ENCODE results near the gene PSG6. TPM values are rescaled to one million over a fixed set of nuclear protein-coding genes. Genes with fewer than 3 reads are reported as not detected.
"Not testable (repeated sequence)": the region's sequence is repeated elsewhere in the genome, so short reads cannot be mapped to it uniquely, and the experiment has no call there.

Gene PSG6
- total RNA-seq, 4 donors from 2014 or later = not detected

DNA sequence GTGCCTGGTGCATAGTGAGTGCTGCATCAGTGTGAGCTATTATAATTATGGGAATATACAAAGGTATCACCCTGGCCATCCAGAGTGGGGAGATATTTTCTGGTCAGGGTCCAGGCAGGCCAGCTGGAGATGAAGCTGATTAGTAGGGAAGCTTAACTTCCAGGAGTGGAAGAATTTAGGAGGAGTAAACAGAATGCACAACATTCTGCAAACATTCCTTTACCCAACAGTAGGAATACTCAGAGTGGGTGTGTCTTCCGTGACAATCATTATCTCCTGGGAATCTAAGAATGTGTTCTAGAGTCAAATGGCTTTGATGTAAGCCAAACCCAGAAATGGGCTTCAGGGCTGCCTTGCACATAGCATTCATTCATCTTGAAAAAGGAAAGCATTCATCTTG, 19.0 kb downstream of the PSG6 start:
- WGBS, 2 donors = 67 to 70% methylated on average over 1 of the region's 1 CpG

GRCh38 chr19:42897729-42898128, 20.0 kb downstream of the PSG6 start:
- H3K4me3 ChIP-seq (replicated peaks in 1 of 3); H3K27ac ChIP-seq; intact Hi-C loops (cut with DNase I); H3K4me1 ChIP-seq; H3K9me3 ChIP-seq; H3K36me3 ChIP-seq; H3K27me3 ChIP-seq; DNase-seq: not testable (repeated sequence)
- 17 to 30% methylated on average over 1 of the region's 1 CpG for WGBS, 2 donors

More for the DNA sequence above, 19.0 kb downstream of the PSG6 start:
- H3K27ac ChIP-seq; H3K4me3 ChIP-seq (replicated peaks in 1 of 3); H3K9me3 ChIP-seq; H3K36me3 ChIP-seq; H3K27me3 ChIP-seq; DNase-seq; H3K4me1 ChIP-seq; intact Hi-C loops (cut with DNase I): not testable (repeated sequence)

GRCh38 chr19:42890446-42890845, 27.2 kb downstream of the PSG6 start:
- H3K27ac ChIP-seq; H3K27me3 ChIP-seq; H3K4me1 ChIP-seq; H3K4me3 ChIP-seq (replicated peaks in 1 of 3); intact Hi-C loops (cut with DNase I); DNase-seq; H3K36me3 ChIP-seq; H3K9me3 ChIP-seq: not testable (repeated sequence)
- 79 to 89% methylated on average over 7 of the region's 7 CpGs for WGBS, 2 donors

DNA sequence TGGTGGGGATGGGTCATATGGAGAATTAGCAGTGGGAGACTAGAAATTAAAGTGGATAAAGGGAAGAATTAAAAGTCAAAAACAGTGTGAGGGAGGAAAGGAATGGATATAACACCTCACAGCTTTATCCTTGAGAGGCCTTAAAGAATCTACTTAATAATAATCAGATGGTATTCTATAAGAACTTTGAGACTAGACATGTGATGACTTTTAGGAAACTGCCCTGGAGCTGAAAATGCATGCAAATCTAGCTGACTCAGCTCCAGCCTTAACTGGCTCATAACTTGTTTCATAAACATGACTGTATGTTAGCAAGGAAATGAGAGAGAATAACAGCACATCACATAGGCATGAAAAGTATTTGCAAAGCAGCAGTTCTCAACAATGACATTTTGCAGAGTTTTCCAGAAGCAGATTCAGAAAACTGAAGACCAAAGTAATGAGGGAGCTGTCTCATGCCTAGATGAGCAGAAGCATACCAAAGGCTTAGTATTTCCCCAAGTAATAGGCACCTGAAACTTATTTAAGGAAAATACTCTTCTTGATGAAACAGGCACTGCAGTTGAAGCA, 29.7 kb downstream of the PSG6 start:
- H3K4me3 ChIP-seq (replicated peaks in 1 of 3); H3K27ac ChIP-seq; intact Hi-C loops (cut with DNase I); H3K4me1 ChIP-seq; H3K9me3 ChIP-seq; DNase-seq; H3K36me3 ChIP-seq; H3K27me3 ChIP-seq: not testable (repeated sequence)

DNA sequence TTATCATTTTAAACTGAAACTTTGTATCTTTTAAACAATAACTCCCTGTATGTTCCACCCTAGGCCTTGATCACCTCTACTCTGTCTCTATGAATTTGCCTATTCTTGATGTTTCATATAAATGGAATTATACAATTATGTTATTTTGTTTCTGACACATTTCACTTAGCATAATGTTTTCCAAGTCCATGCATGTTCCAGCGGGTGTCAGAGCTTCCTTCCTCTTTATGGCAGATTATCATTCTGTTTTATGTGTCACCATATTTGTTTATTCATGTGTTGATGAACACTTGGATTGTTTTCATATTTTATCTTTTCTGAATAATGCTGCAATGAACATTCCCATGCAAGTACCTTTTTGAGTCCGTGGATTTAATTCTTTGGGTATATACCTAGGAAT, 35.0 kb downstream of the PSG6 start:
- H3K27me3 ChIP-seq; intact Hi-C loops (cut with DNase I): not testable (repeated sequence)

GRCh38 chr19:42882010-42882409, 35.7 kb downstream of the PSG6 start:
- H3K9me3 ChIP-seq; H3K36me3 ChIP-seq; H3K27me3 ChIP-seq; DNase-seq; intact Hi-C loops (cut with DNase I); H3K4me1 ChIP-seq; H3K4me3 ChIP-seq (replicated peaks in 1 of 3); H3K27ac ChIP-seq: not testable (repeated sequence)
- 51 to 71% methylated on average over 5 of the region's 5 CpGs for WGBS, 2 donors

More for the DNA sequence above, 35.0 kb downstream of the PSG6 start:
- H3K36me3 ChIP-seq; H3K4me3 ChIP-seq (replicated peaks in 1 of 3); H3K9me3 ChIP-seq; DNase-seq; H3K4me1 ChIP-seq; H3K27ac ChIP-seq: not testable (repeated sequence)
- 77 to 86% methylated on average over 2 of the region's 2 CpGs for WGBS, 2 donors

GRCh38 chr19:42881279-42881678, 36.4 kb downstream of the PSG6 start:
- H3K27ac ChIP-seq; H3K27me3 ChIP-seq; DNase-seq; H3K4me1 ChIP-seq; H3K4me3 ChIP-seq (replicated peaks in 1 of 3); H3K9me3 ChIP-seq; intact Hi-C loops (cut with DNase I); H3K36me3 ChIP-seq: not testable (repeated sequence)
- peak in 1 of 6 experiments; percentile 26 for TF ChIP-seq CTCF (IDR thresholded peaks at IDR 0.05)
- WGBS, 2 donors = 62 to 76% methylated on average over 8 of the region's 8 CpGs

DNA sequence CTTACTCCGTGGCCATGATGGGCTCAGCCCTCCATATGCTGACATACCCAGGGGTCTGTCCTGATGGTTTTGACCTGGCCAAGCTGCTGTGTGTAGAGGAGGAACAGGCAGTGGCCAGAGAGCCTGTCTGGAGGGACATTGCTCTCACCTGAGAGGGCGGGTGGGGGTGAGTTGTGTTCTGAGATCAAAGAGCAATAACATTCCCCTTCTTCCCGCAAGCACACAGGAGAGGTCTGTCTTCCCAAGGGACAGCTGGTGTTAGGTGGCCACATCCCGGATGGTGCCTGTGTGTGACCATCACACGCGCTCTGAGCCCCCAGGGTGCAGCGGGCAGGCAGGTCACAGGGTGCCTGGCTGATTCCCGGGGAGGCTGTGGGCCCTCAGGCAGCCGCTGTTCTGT, 37.1 kb downstream of the PSG6 start:
- H3K9me3 ChIP-seq; H3K36me3 ChIP-seq; H3K27me3 ChIP-seq; H3K4me1 ChIP-seq; H3K4me3 ChIP-seq (replicated peaks in 1 of 3); intact Hi-C loops (cut with DNase I); DNase-seq; H3K27ac ChIP-seq: not testable (repeated sequence)
- 87 to 93% methylated on average over 7 to 9 of the region's 9 CpGs for WGBS, 2 donors

GRCh38 chr19:42879613-42880012, 38.1 kb downstream of the PSG6 start, which contains the start of gene PSG1:
Gene PSG1 (minus strand): TSS chr19:42879713. CDS start chr19:42879581, 132 bp downstream.
- no peaks in the 10 kb centered on the region for H3K36me3 ChIP-seq
- no peaks in the 10 kb centered on the region for H3K27me3 ChIP-seq
- H3K4me1 ChIP-seq = peaks cover 0 to 3% of the 10 kb centered on the region in 2 donors
- no peaks in the 10 kb centered on the region for H3K9me3 ChIP-seq
- H3K4me3 ChIP-seq (replicated peaks in 1 of 3) = no peak within 1 kb of the TSS
- no peak for DNase-seq
- no peak for TF ChIP-seq POLR2A (IDR thresholded peaks at IDR 0.05)
- TF ChIP-seq CTCF (IDR thresholded peaks at IDR 0.05) = no peak
- no peak within 1 kb of the TSS for H3K27ac ChIP-seq
- WGBS, 2 donors = 30 to 59% methylated on average over 2 of the region's 2 CpGs
- intact Hi-C loops (cut with DNase I) = no loop called here

- H3K9me3 ChIP-seq; H3K27ac ChIP-seq; H3K4me1 ChIP-seq; intact Hi-C loops (cut with DNase I); DNase-seq; H3K4me3 ChIP-seq (replicated peaks in 1 of 3); H3K36me3 ChIP-seq; H3K27me3 ChIP-seq: not testable (repeated sequence)
Measured at GRCh38 chr19:42876596-42876995, 41.1 kb downstream of the PSG6 start.

DNA sequence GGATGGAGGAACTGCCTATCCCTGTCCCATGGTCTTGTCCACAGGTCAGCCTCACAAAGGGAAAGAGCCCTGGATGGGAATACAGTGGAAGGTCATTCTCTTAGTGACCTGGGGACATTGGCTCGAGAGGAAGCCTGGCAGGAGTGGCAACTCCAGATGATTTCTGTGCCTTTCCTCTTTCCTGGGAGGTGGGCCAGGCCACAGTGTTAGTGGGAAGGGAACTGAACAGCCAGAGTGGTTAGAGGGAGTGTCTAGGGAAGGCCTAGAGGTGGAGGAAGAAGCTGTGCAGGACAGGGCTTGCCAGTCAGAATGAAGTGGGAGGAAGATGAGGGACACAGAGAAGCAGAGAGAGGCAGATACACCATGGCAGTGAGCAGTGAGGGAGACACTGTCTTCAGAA, 41.8 kb downstream of the PSG6 start:
- H3K4me3 ChIP-seq (replicated peaks in 1 of 3); H3K27me3 ChIP-seq; DNase-seq; H3K27ac ChIP-seq; H3K36me3 ChIP-seq; H3K4me1 ChIP-seq; H3K9me3 ChIP-seq; intact Hi-C loops (cut with DNase I): not testable (repeated sequence)
- 56% methylated on average over 1 of the region's 1 CpG for WGBS, 2 donors

Data from thyroid gland (tissue), 4 donors.